Gastrocnemius medialis (tissue), 4 donors: ENCODE results near the gene E2F8. TPM values are rescaled to one million over a fixed set of nuclear protein-coding genes. Genes with fewer than 3 reads are reported as not detected.

Experiments
- ATAC-seq, 2 donors: fragments of 150-250 bp; one replicate each; pipeline ENCODE4 v1.9.1; 2016
- DNase-seq, 2 donors: peaks; one replicate each; pipeline ENCODE4 v3.0.0-alpha.2; 2019
- H3K27ac ChIP-seq, 4 donors: fragments of 200-600 bp; sonication (generic); 1 replicate in 1 of 4; 2 replicates in 3 of 4; pipeline ENCODE4 v1.5.1; 2016 to 2018; ENCODE audit warnings: mild to moderate bottlenecking in 2 of 4, moderate library complexity in 1 of 4
- H3K27me3 ChIP-seq, 3 donors: fragments of 200-600 bp; sonication (generic) in 2 of 3; 1 replicate in 1 of 3; 2 replicates in 2 of 3; pipeline versions ENCODE4 v1.5.1 to v1.6.0; 2016 to 2019; ENCODE audit warnings: mild to moderate bottlenecking in 1 of 3, moderate library complexity in 1 of 3
- H3K36me3 ChIP-seq, 2 donors: fragments of 200-600 bp; sonication (generic) in 1 of 2; one replicate each; pipeline ENCODE4 v1.5.1; 2017 to 2018
- H3K4me1 ChIP-seq, 2 donors: fragments of 200-600 bp; sonication (generic) in 1 of 2; one replicate each; pipeline ENCODE4 v1.5.1; 2016 to 2017; ENCODE audit warnings: mild to moderate bottlenecking in 2 of 2
- H3K4me3 ChIP-seq, 4 donors: fragments of 200-600 bp; sonication (generic) in 3 of 4; 1 replicate in 1 of 4; 2 replicates in 3 of 4; pipeline ENCODE4 v1.5.1; 2016 to 2019; ENCODE audit warnings: mild to moderate bottlenecking in 2 of 4
- H3K9me3 ChIP-seq, 3 donors: fragments of 200-600 bp; sonication (generic) in 2 of 3; 1 replicate in 1 of 3; 2 replicates in 2 of 3; pipeline ENCODE4 v1.5.1; 2016 to 2019
- CTCF ChIP-seq, 5 experiments: fragments of 450-650 bp in 3 of 5; fragments of 200-600 bp in 2 of 5; sonication (generic) in 2 of 5; IDR thresholded peaks in 4 of 5; conservative IDR thresholded peaks in 1 of 5; 1 replicate in 4 of 5; 2 replicates in 1 of 5; pipeline ENCODE4 v1.5.1; 2016 to 2019; ENCODE audit warnings: antibody characterized with exemption in 5 of 5, mild to moderate bottlenecking in 3 of 5, moderate library complexity in 3 of 5
- POLR2A ChIP-seq, 2 donors: fragments of 450-650 bp; IDR thresholded peaks; one replicate each; pipeline ENCODE4 v1.6.1; 2017; ENCODE audit warnings: antibody characterized with exemption in 2 of 2, mild to moderate bottlenecking in 2 of 2, moderate library complexity in 2 of 2
- in situ Hi-C, 4 donors: fragments of 200-750 bp; cut with MboI; loops; one replicate each; pipeline versions ENCODE4 v1.15.0 to v1.8.0; 2017; ENCODE audit warnings: low sequenced_read_pairs in 4 of 4
- intact Hi-C: fragments of 100-400 bp; cut with DNase I; formaldehyde crosslinking; loops from one replicate; pipeline ENCODE4 v1.15.1; 2023; ENCODE audit warnings: low total_unique reads
- total RNA-seq, 4 donors: library from RNA; depleted of rRNA; stranded (reverse); fragments of >200 nt; gene quantifications; one replicate each; pipeline versions ENCODE4 v1.1.0 to v1.2.3, GENCODE V29; 2016

The E2F8 gene
- total RNA-seq, 4 donors from 2014 or later, result 0.39 to 0.80 (median 0.78) TPM; not detected in 1

GRCh38 chr11:19284881-19285280 lies 44.1 kb upstream of the E2F8 start:
- no peak for TF ChIP-seq CTCF (IDR thresholded peaks at IDR 0.05 in 4 of 5, conservative IDR thresholded peaks at IDR 0.05 in 1 of 5)
- no peak for TF ChIP-seq POLR2A (IDR thresholded peaks at IDR 0.05)
- Histone ChIP-seq H3K27me3 (no peaks in the 10 kb centered on the region), H3K27ac (no peak overlapping the region), H3K4me3 (no peak overlapping the region), H3K9me3 (no peaks in the 10 kb centered on the region), H3K36me3 (no peaks in the 10 kb centered on the region), H3K4me1 (no peaks in the 10 kb centered on the region)
- in situ Hi-C loops, result no loop called here
- DNase-seq (no peak), ATAC-seq (no peak)
- intact Hi-C loops, result no loop called here

- ATAC-seq (no peak), DNase-seq (no peak)
- in situ Hi-C loops, result no loop called here
- no peaks in the 10 kb centered on the region for H3K9me3 ChIP-seq
- H3K4me3 ChIP-seq, result no peak overlapping the region
- H3K27ac ChIP-seq, result no peak overlapping the region
- H3K36me3 ChIP-seq, result no peaks in the 10 kb centered on the region
- TF ChIP-seq POLR2A (IDR thresholded peaks at IDR 0.05), result no peak
- no peaks in the 10 kb centered on the region for H3K4me1 ChIP-seq
- no peaks in the 10 kb centered on the region for H3K27me3 ChIP-seq
- intact Hi-C loops, result no loop called here
Measured at GRCh38 chr11:19283991-19284390, 43.2 kb upstream of the E2F8 start.

- no peak overlapping the region for H3K4me3 ChIP-seq
- H3K4me1 ChIP-seq, result no peaks in the 10 kb centered on the region
- in situ Hi-C loops (no loop called here), intact Hi-C loops (no loop called here)
- H3K27me3 ChIP-seq, result no peaks in the 10 kb centered on the region
- TF ChIP-seq CTCF (IDR thresholded peaks at IDR 0.05 in 4 of 5, conservative IDR thresholded peaks at IDR 0.05 in 1 of 5) (no peak), POLR2A (IDR thresholded peaks at IDR 0.05) (no peak)
- H3K9me3 ChIP-seq, result no peaks in the 10 kb centered on the region
- H3K36me3 ChIP-seq, result no peaks in the 10 kb centered on the region
- ATAC-seq (no peak), DNase-seq (no peak)
- no peak overlapping the region for H3K27ac ChIP-seq
Measured at GRCh38 chr11:19281555-19281954, 40.8 kb upstream of the E2F8 start.

- no peaks in the 10 kb centered on the region for H3K4me1 ChIP-seq
- no peak for ATAC-seq
- H3K9me3 ChIP-seq, result no peaks in the 10 kb centered on the region
- no peak for TF ChIP-seq CTCF (IDR thresholded peaks at IDR 0.05 in 4 of 5, conservative IDR thresholded peaks at IDR 0.05 in 1 of 5)
- no peak for TF ChIP-seq POLR2A (IDR thresholded peaks at IDR 0.05)
- H3K27me3 ChIP-seq, result no peaks in the 10 kb centered on the region
- no peak overlapping the region for H3K27ac ChIP-seq
- DNase-seq, result no peak
- intact Hi-C loops (no loop called here), in situ Hi-C loops (no loop called here)
- no peaks in the 10 kb centered on the region for H3K36me3 ChIP-seq
- H3K4me3 ChIP-seq, result peak overlapping the region in 1 of 4 donors; percentile 17
Measured at GRCh38 chr11:19281041-19281440, 40.3 kb upstream of the E2F8 start.

GRCh38 chr11:19279451-19279850 lies 38.7 kb upstream of the E2F8 start:
- ATAC-seq (no peak), DNase-seq (no peak)
- H3K9me3 ChIP-seq, result no peaks in the 10 kb centered on the region
- no peak overlapping the region for H3K27ac ChIP-seq
- no peaks in the 10 kb centered on the region for H3K4me1 ChIP-seq
- no peak for TF ChIP-seq POLR2A (IDR thresholded peaks at IDR 0.05)
- TF ChIP-seq CTCF (IDR thresholded peaks at IDR 0.05 in 4 of 5, conservative IDR thresholded peaks at IDR 0.05 in 1 of 5), result no peak
- H3K4me3 ChIP-seq, result no peak overlapping the region
- no peaks in the 10 kb centered on the region for H3K36me3 ChIP-seq
- no peaks in the 10 kb centered on the region for H3K27me3 ChIP-seq
- in situ Hi-C loops (no loop called here), intact Hi-C loops (no loop called here)
